Caco-2 (cell line): ENCODE results near the gene OAS1. TPM values are rescaled to one million over a fixed set of nuclear protein-coding genes. Genes with fewer than 3 reads are reported as not detected.

Source experiments
- BruUV-seq: library from RNA; stranded (reverse); fragments of 400-500 nt; replicated peaks from 2 replicates; lab custom pipeline; 2021; lab: Mats Ljungman, UMichigan
- CTCF ChIA-PET: fragments of 300-600 bp; sonication (Branson Sonifier 250); formaldehyde crosslinking; loops from one replicate; lab custom pipeline; 2022; ENCODE audit warnings: antibody characterized with exemption; lab: Charles Lee
- POLR2A ChIA-PET: fragments of 300-600 bp; sonication (Branson Sonifier 250); formaldehyde crosslinking; loops from one replicate; lab custom pipeline; 2022; ENCODE audit warnings: antibody characterized with exemption; lab: Charles Lee
- DNase-seq, 2 experiments: peaks; one replicate each; pipeline versions ENCODE4 v3.0.0 to v3.0.0-alpha.2; 2020 to 2022
- H3K27me3 ChIP-seq: replicated peaks from 2 replicates; pipeline ENCODE4 v1.6.0; 2011; ENCODE audit warnings: low read length; ENCODE audit not compliant: control insufficient read depth, insufficient read depth
- H3K36me3 ChIP-seq: 2 replicates; pipeline ENCODE4 v1.5.1; 2011; ENCODE audit warnings: low read length; ENCODE audit not compliant: control insufficient read depth, insufficient read depth
- H3K4me1 ChIP-seq: fragments of 250-450 bp; sonication (Bioruptor Pico); 2 replicates; pipeline ENCODE4 v1.5.1; 2020; ENCODE audit warnings: mild to moderate bottlenecking
- H3K4me3 ChIP-seq: 2 replicates; pipeline ENCODE4 v1.5.1; 2011; ENCODE audit warnings: low read depth, mild to moderate bottlenecking, control low read depth, low read length
- H3K9me3 ChIP-seq: fragments of 250-450 bp; sonication (Bioruptor Pico); 2 replicates; pipeline ENCODE4 v1.5.1; 2020; ENCODE audit warnings: mild to moderate bottlenecking, moderate library complexity
- H3K27ac Mint-ChIP-seq: one replicate; pipeline ENCODE4 v1.8.0; 2022; ENCODE audit warnings: mixed read lengths; ENCODE audit not compliant: unreplicated experiment
- H3K27me3 Mint-ChIP-seq: one replicate; pipeline ENCODE4 v1.8.0; 2022; ENCODE audit warnings: mixed read lengths; ENCODE audit not compliant: insufficient read depth, unreplicated experiment
- H3K36me3 Mint-ChIP-seq: one replicate; pipeline ENCODE4 v1.8.0; 2022; ENCODE audit warnings: mild to moderate bottlenecking, mixed read lengths; ENCODE audit not compliant: insufficient read depth, unreplicated experiment
- H3K4me1 Mint-ChIP-seq: one replicate; pipeline ENCODE4 v1.8.0; 2022; ENCODE audit warnings: low read depth, mixed read lengths; ENCODE audit not compliant: unreplicated experiment
- H3K4me3 Mint-ChIP-seq: one replicate; pipeline ENCODE4 v1.8.0; 2022; ENCODE audit warnings: mild to moderate bottlenecking, moderate library complexity, mixed read lengths; ENCODE audit not compliant: unreplicated experiment
- H3K9me3 Mint-ChIP-seq: one replicate; pipeline ENCODE4 v1.8.0; 2022; ENCODE audit warnings: mixed read lengths; ENCODE audit not compliant: unreplicated experiment
- CTCF ChIP-seq, 2 experiments: fragments of 200-600 bp in 1 of 2; IDR thresholded peaks; 1 replicate in 1 of 2; 2 replicates in 1 of 2; pipeline versions ENCODE4 v1.5.1 to v1.8.0; 2011 to 2022; ENCODE audit warnings: antibody characterized with exemption in 1 of 2, control low read depth in 1 of 2, inconsistent platforms in 1 of 2, low read depth in 1 of 2, low read length in 1 of 2, mild to moderate bottlenecking in 1 of 2, moderate library complexity in 1 of 2; ENCODE audit not compliant: insufficient read depth in 1 of 2, severe bottlenecking in 1 of 2, unreplicated experiment in 1 of 2
- intact Hi-C: fragments of 100-400 bp; cut with micrococcal nuclease; formaldehyde crosslinking; loops from one replicate; pipeline ENCODE4 v1.10.0; 2022; ENCODE audit not compliant: unreplicated experiment
- total RNA-seq: library from RNA; stranded (reverse); gene quantifications from 2 replicates; pipeline ENCODE4 v1.2.3, GENCODE V29; 2022

Gene OAS1
- total RNA-seq, 1 experiment from 2014 or later: 14.2 TPM

- no peaks in the 10 kb centered on the region for H3K4me1 Mint-ChIP-seq
- H3K9me3 Mint-ChIP-seq: peaks cover 11% of the 10 kb centered on the region
- H3K27ac Mint-ChIP-seq: no peak overlapping the region
- no peaks in the 10 kb centered on the region for H3K27me3 ChIP-seq
- no peaks in the 10 kb centered on the region for H3K36me3 Mint-ChIP-seq
- H3K27me3 Mint-ChIP-seq: no peaks in the 10 kb centered on the region
- H3K36me3 ChIP-seq: no peaks in the 10 kb centered on the region
- ChIA-PET CTCF (no interaction called here), POLR2A (no interaction called here)
- no peaks in the 10 kb centered on the region for H3K9me3 ChIP-seq
- BruUV-seq: no TSS peak
- intact Hi-C loops: no loop called here
- no peak overlapping the region for H3K4me3 Mint-ChIP-seq
- TF ChIP-seq CTCF (IDR thresholded peaks at IDR 0.05; ENCODE audit: insufficient read depth in 1 of 2, low read depth in 1 of 2, low read length in 1 of 2, severe bottlenecking in 1 of 2, unreplicated experiment in 1 of 2): no peak
- no peak overlapping the region for H3K4me3 ChIP-seq
- DNase-seq: no peak
- no peaks in the 10 kb centered on the region for H3K4me1 ChIP-seq
Observed at GRCh38 chr12:112963227-112963861, 56.6 kb downstream of the OAS1 start.

- Histone ChIP-seq H3K27me3 (no peaks in the 10 kb centered on the region), H3K4me3 (no peak overlapping the region), H3K36me3 (no peaks in the 10 kb centered on the region), H3K4me1 (no peaks in the 10 kb centered on the region), H3K9me3 (no peaks in the 10 kb centered on the region)
- no peak for TF ChIP-seq CTCF (IDR thresholded peaks at IDR 0.05; ENCODE audit: insufficient read depth in 1 of 2, low read depth in 1 of 2, low read length in 1 of 2, severe bottlenecking in 1 of 2, unreplicated experiment in 1 of 2)
- H3K27ac Mint-ChIP-seq: no peak overlapping the region
- no peaks in the 10 kb centered on the region for H3K36me3 Mint-ChIP-seq
- DNase-seq: no peak
- no peaks in the 10 kb centered on the region for H3K27me3 Mint-ChIP-seq
- no peak overlapping the region for H3K4me3 Mint-ChIP-seq
- intact Hi-C loops: no loop called here
- ChIA-PET CTCF (no interaction called here), POLR2A (no interaction called here)
- peaks cover 9% of the 10 kb centered on the region for H3K9me3 Mint-ChIP-seq
- no peaks in the 10 kb centered on the region for H3K4me1 Mint-ChIP-seq
- no TSS peak for BruUV-seq
Observed at GRCh38 chr12:112964067-112964670, 57.4 kb downstream of the OAS1 start.

GRCh38 chr12:112964915-112965314 is 58.2 kb downstream of the OAS1 start:
- H3K9me3 Mint-ChIP-seq: peaks cover 2% of the 10 kb centered on the region
- H3K27me3 Mint-ChIP-seq: no peaks in the 10 kb centered on the region
- intact Hi-C loops: no loop called here
- Histone ChIP-seq H3K4me1 (no peaks in the 10 kb centered on the region), H3K36me3 (no peaks in the 10 kb centered on the region), H3K4me3 (no peak overlapping the region), H3K9me3 (no peaks in the 10 kb centered on the region), H3K27me3 (no peaks in the 10 kb centered on the region)
- no peaks in the 10 kb centered on the region for H3K4me1 Mint-ChIP-seq
- H3K4me3 Mint-ChIP-seq: no peak overlapping the region
- ChIA-PET CTCF (no interaction called here), POLR2A (no interaction called here)
- H3K27ac Mint-ChIP-seq: no peak overlapping the region
- DNase-seq: no peak
- no peaks in the 10 kb centered on the region for H3K36me3 Mint-ChIP-seq
- no TSS peak for BruUV-seq
- TF ChIP-seq CTCF (IDR thresholded peaks at IDR 0.05; ENCODE audit: insufficient read depth in 1 of 2, low read depth in 1 of 2, low read length in 1 of 2, severe bottlenecking in 1 of 2, unreplicated experiment in 1 of 2): no peak
